ENCODE results near the gene STK32B. TPM values are rescaled to one million over a fixed set of nuclear protein-coding genes. Genes with fewer than 3 reads are reported as not detected.

The STK32B gene
- polyA plus RNA-seq, 1 experiment = 4.3 TPM

GRCh38 chr4:5040856-5041620 is 10.2 kb upstream of the STK32B start:
- CTCF ChIA-PET = interaction anchor here (5.2 kb wide), 1 partner anchor 9 kb away, joined by 25 read pairs; the partner anchor contains the start of gene STK32B
- TF ChIP-seq CTCF (IDR thresholded peaks at IDR 0.05; ENCODE audit: low read depth, low read length) = no peak
- Histone ChIP-seq H3K9me3 (ENCODE audit: control insufficient read depth, insufficient read depth, low read length) (no peaks in the 10 kb centered on the region), H3K4me3 (ENCODE audit: low read depth, low read length) (no peak overlapping the region), H3K27me3 (ENCODE audit: control insufficient read depth, insufficient read depth, low read length) (no peaks in the 10 kb centered on the region), H3K27ac (ENCODE audit: low read depth, low read length) (no peak overlapping the region)
- POLR2A ChIA-PET = no interaction called here
- no peak for DNase-seq (ENCODE audit: low read depth, low spot score)

- CTCF ChIA-PET = interaction anchor here (5.2 kb wide), 1 partner anchor 8 kb away, joined by 25 read pairs; the partner anchor contains the start of gene STK32B
Measured at GRCh38 chr4:5041699-5042098, 9.6 kb upstream of the STK32B start.

GRCh38 chr4:5043579-5043978 is 7.7 kb upstream of the STK32B start:
- H3K4me3 ChIP-seq (ENCODE audit: low read depth, low read length) = no peak overlapping the region
- no peaks in the 10 kb centered on the region for H3K9me3 ChIP-seq (ENCODE audit: control insufficient read depth, insufficient read depth, low read length)
- TF ChIP-seq CTCF (IDR thresholded peaks at IDR 0.05; ENCODE audit: low read depth, low read length) = no peak
- no peaks in the 10 kb centered on the region for H3K27me3 ChIP-seq (ENCODE audit: control insufficient read depth, insufficient read depth, low read length)
- no peak overlapping the region for H3K27ac ChIP-seq (ENCODE audit: low read depth, low read length)
- no peak for DNase-seq (ENCODE audit: low read depth, low spot score)
- ChIA-PET CTCF (interaction anchor here (0.6 to 1.0 kb wide), 2 partner anchors 8 to 11 kb away, joined by 3 to 4 read pairs; partner anchors contain the start of gene STK32B), POLR2A (interaction anchor here (0.8 kb wide), 1 partner anchor 699 kb away, joined by 6 read pairs; no protein-coding TSS in a partner anchor)

More at GRCh38 chr4:5041699-5042098, 9.6 kb upstream of the STK32B start:
- DNase-seq (ENCODE audit: low read depth, low spot score) = no peak
- Histone ChIP-seq H3K27ac (ENCODE audit: low read depth, low read length) (no peak overlapping the region), H3K4me3 (ENCODE audit: low read depth, low read length) (no peak overlapping the region), H3K9me3 (ENCODE audit: control insufficient read depth, insufficient read depth, low read length) (no peaks in the 10 kb centered on the region), H3K27me3 (ENCODE audit: control insufficient read depth, insufficient read depth, low read length) (no peaks in the 10 kb centered on the region)
- no peak for TF ChIP-seq CTCF (IDR thresholded peaks at IDR 0.05; ENCODE audit: low read depth, low read length)
- POLR2A ChIA-PET = no interaction called here

GRCh38 chr4:5044341-5044740 is 6.9 kb upstream of the STK32B start:
- H3K27me3 ChIP-seq (ENCODE audit: control insufficient read depth, insufficient read depth, low read length) = no peaks in the 10 kb centered on the region
- ChIA-PET POLR2A (no interaction called here), CTCF (no interaction called here)
- H3K27ac ChIP-seq (ENCODE audit: low read depth, low read length) = no peak overlapping the region
- H3K4me3 ChIP-seq (ENCODE audit: low read depth, low read length) = no peak overlapping the region
- no peaks in the 10 kb centered on the region for H3K9me3 ChIP-seq (ENCODE audit: control insufficient read depth, insufficient read depth, low read length)
- TF ChIP-seq CTCF (IDR thresholded peaks at IDR 0.05; ENCODE audit: low read depth, low read length) = no peak
- no peak for DNase-seq (ENCODE audit: low read depth, low spot score)

GRCh38 chr4:5045097-5045496 is 6.2 kb upstream of the STK32B start:
- ChIA-PET CTCF (interaction anchor here (1.3 kb wide), 1 partner anchor 745 kb away, joined by 3 read pairs; no protein-coding TSS in a partner anchor), POLR2A (no interaction called here)
- H3K27ac ChIP-seq (ENCODE audit: low read depth, low read length) = no peak overlapping the region
- no peaks in the 10 kb centered on the region for H3K27me3 ChIP-seq (ENCODE audit: control insufficient read depth, insufficient read depth, low read length)
- H3K4me3 ChIP-seq (ENCODE audit: low read depth, low read length) = no peak overlapping the region
- no peak for DNase-seq (ENCODE audit: low read depth, low spot score)
- no peaks in the 10 kb centered on the region for H3K9me3 ChIP-seq (ENCODE audit: control insufficient read depth, insufficient read depth, low read length)
- no peak for TF ChIP-seq CTCF (IDR thresholded peaks at IDR 0.05; ENCODE audit: low read depth, low read length)

All from AG04450 (cell line).